ENCODE data around the gene ZNF507. TPM values are rescaled to one million over a fixed set of nuclear protein-coding genes. Genes with fewer than 3 reads are reported as not detected.

Gene ZNF507
- total and polyA plus RNA-seq, 3 donors from 2014 or later = 40.5 to 53.0 (median 50.6) TPM

DNA sequence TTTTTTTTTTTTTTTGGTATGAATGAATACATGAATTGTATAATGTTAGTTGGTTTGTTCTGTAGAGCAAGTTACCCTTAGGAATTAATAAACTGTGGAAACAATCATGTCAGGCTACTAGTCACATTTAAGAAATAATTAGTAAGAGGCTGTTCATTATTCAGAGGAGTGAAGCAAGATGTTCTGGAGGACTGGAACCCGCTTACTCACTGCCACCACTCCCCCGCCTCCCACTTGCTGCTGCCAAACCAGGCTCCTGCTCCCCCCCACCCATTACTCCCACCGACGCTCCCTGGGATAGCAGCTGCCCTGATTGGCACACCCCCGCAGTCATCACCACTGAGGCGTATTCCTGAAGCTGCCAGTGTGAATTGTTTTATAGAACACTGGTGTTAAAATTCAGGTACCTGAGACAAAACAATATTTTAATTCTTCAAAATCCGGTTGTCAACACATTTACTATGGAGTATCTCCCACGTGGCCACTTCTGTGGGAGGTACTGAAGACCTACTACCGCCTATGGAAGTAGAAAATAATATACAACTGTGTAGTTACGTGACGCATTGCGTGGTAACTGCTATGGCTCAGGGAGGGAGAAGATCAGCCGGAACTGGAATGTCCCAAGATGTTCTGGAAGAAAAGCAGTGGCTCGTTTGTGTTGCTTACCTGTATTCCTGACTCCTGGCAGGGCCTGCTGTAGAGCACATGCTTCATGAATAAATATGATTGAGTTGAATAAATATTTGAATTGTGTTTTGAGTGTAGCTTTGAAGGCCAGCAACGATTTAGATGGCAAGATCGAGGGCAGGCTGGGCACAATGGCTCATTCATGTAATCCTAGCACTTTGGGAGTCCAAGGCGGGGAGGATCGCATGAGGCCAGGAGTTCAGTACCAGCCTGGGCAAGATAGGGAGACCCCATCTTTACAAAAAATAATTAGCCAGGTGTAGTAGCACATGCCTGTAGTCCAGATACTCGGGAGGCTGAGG lies 61.9 kb downstream of the ZNF507 start:
- no peak for TF ChIP-seq POLR2A (IDR thresholded peaks at IDR 0.05)
- Histone ChIP-seq H3K4me1 (peaks cover 11% of the 10 kb centered on the region), H3K9me3 (no peaks in the 10 kb centered on the region), H3K27ac (peak overlapping the region; percentile 27 to 48), H3K27me3 (no peaks in the 10 kb centered on the region), H3K4me3 (no peak overlapping the region), H3K36me3 (ENCODE audit: low read depth, missing control alignments) (no peaks in the 10 kb centered on the region)
- intact Hi-C loops (cut with DNase I; ENCODE audit: low total_unique reads) = no loop called here
- DNase-seq = peak; percentile 86
- 55 to 60% methylated on average over 19 of the region's 19 CpGs for WGBS, 2 donors

DNA sequence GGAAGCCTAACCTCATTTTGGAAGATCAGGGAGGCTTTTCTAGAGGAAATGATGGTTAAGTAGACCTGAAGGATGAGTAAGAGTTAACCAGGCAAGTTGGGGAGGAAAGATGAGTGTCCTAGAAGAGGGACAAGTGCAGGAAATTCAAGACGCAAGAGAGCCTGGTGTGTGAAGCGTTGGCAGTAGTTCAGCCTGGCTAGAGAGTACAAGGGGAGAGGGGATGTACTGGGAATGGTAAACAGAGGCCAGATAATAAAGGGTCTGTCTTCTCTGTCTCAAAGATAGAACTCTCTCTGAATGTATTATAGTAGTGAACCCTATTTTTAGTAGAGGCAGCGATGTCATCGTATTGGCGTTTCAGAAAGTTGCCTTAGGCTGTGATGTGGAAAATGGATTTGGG lies 69.8 kb downstream of the ZNF507 start:
- DNase-seq = no peak
- no peaks in the 10 kb centered on the region for H3K27me3 ChIP-seq
- intact Hi-C loops (cut with DNase I; ENCODE audit: low total_unique reads) = no loop called here
- no peaks in the 10 kb centered on the region for H3K36me3 ChIP-seq (ENCODE audit: low read depth, missing control alignments)
- H3K27ac ChIP-seq = no peak overlapping the region
- H3K9me3 ChIP-seq = no peaks in the 10 kb centered on the region
- no peaks in the 10 kb centered on the region for H3K4me1 ChIP-seq
- TF ChIP-seq POLR2A (IDR thresholded peaks at IDR 0.05) (no peak), CTCF (IDR thresholded peaks at IDR 0.05) (no peak)
- 83 to 87% methylated on average over 5 of the region's 5 CpGs for WGBS, 2 donors
- no peak overlapping the region for H3K4me3 ChIP-seq

GRCh38 chr19:32415669-32416068 lies 70.3 kb downstream of the ZNF507 start:
- intact Hi-C loops (cut with DNase I; ENCODE audit: low total_unique reads) = no loop called here
- no peaks in the 10 kb centered on the region for H3K36me3 ChIP-seq (ENCODE audit: low read depth, missing control alignments)
- 93 to 95% methylated on average over 5 of the region's 5 CpGs for WGBS, 2 donors

DNA sequence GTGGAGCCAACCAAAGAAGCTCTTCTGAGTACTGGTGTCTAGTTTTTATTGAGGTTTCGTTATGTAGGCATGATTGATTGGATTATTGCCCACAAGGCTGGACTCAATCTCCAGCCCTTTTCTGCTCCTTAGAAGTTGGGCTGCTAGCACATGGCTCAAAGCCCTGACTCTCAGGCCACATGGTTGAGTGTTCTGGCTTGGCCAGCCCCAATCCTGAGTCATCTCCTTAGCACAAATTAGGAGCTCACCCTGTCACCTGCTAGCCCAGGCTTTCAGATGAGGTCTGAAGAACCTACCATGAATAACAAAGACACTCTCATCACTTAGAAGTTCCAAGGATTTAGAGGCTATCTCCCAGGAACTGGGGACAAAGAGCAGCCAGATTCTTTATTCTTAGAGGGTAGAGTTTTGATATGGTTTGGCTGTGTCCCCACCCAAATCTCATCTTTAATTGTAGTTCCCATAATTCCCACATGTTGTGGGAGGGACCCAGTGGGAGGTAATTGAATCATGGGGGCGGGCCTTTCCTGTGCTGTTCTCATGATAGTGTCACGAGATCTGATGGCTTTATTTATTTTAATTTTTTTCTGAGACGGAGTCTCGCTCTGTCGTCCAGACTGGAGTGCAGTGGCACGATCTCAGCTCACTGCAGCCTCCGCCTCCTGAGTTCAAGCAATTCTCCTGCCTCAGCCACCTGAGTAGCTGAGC lies 71.5 kb downstream of the ZNF507 start:
- DNase-seq = no peak
- H3K4me3 ChIP-seq = no peak overlapping the region
- H3K9me3 ChIP-seq = no peaks in the 10 kb centered on the region
- H3K27ac ChIP-seq = no peak overlapping the region
- intact Hi-C loops (cut with DNase I; ENCODE audit: low total_unique reads) = no loop called here
- WGBS, 2 donors = 92 to 95% methylated on average over 8 of the region's 8 CpGs
- TF ChIP-seq CTCF (IDR thresholded peaks at IDR 0.05) (no peak), POLR2A (IDR thresholded peaks at IDR 0.05) (no peak)
- H3K27me3 ChIP-seq = no peaks in the 10 kb centered on the region
- no peaks in the 10 kb centered on the region for H3K36me3 ChIP-seq (ENCODE audit: low read depth, missing control alignments)
- H3K4me1 ChIP-seq = peaks cover 6% of the 10 kb centered on the region

More at GRCh38 chr19:32415669-32416068, 70.3 kb downstream of the ZNF507 start:
- H3K27me3 ChIP-seq = no peaks in the 10 kb centered on the region
- H3K9me3 ChIP-seq = no peaks in the 10 kb centered on the region
- H3K27ac ChIP-seq = no peak overlapping the region
- DNase-seq = no peak
- no peaks in the 10 kb centered on the region for H3K4me1 ChIP-seq
- TF ChIP-seq CTCF (IDR thresholded peaks at IDR 0.05) = no peak
- no peak for TF ChIP-seq POLR2A (IDR thresholded peaks at IDR 0.05)
- H3K4me3 ChIP-seq = no peak overlapping the region

DNA sequence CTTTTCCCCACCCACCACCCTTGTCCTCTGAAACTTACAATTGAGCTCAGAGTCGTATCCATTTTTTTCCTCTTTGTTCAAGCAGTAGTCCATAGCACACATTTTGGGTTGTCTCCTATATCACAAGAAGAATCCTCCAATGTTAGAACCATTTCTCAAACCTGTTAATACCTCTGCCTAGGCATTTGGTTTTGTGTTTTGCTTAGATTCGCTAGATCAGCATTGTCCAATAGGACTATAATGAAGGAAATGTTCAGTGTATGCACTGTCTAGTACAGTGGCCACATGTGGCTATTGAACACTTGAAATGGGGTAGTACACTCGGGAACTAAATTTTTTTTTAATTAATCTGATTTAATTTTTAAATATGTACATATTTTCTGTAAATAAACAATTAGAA lies 72.7 kb downstream of the ZNF507 start:
- no peak for DNase-seq
- H3K4me1 ChIP-seq = peaks cover 6% of the 10 kb centered on the region
- H3K9me3 ChIP-seq = no peaks in the 10 kb centered on the region
- no peak overlapping the region for H3K4me3 ChIP-seq
- TF ChIP-seq POLR2A (IDR thresholded peaks at IDR 0.05) (no peak), CTCF (IDR thresholded peaks at IDR 0.05) (no peak)
- intact Hi-C loops (cut with DNase I; ENCODE audit: low total_unique reads) = no loop called here
- H3K27me3 ChIP-seq = no peaks in the 10 kb centered on the region
- 89 to 95% methylated on average over 3 of the region's 3 CpGs for WGBS, 2 donors
- H3K36me3 ChIP-seq (ENCODE audit: low read depth, missing control alignments) = no peaks in the 10 kb centered on the region
- no peak overlapping the region for H3K27ac ChIP-seq

Data from testis (tissue), 3 donors.